GM12872 (cell line): Measurements from ENCODE around the gene OPCML.

Source experiments
- TF ChIP-seq, protein P1 (sequence below): IDR thresholded peaks from 3 replicates; pipeline ENCODE4 v1.5.1; 2011; ENCODE audit warnings: low read depth, mild to moderate bottlenecking, low read length, moderate library complexity; ENCODE audit not compliant: insufficient read depth

The OPCML gene

DNA sequence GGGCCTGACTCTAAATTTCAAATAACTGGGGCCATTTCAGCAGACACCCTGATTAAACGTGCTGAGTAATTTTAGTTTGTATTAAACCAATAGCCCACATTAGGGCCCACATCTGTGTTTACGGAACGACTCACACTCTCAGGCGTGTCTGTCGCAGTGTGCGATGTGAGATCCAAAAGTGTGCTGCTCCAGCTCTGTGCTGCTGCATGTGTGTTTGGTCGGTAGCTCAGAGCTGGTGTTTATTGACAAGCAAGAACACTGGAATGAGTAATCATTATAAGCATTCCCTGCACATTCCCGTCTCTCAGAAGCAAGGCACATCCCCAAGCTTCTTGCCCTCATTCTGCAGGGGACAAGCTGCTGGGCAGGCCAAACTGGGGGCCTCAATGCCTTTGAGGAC is 7.8 kb downstream of the OPCML start:
- TF ChIP-seq, protein P1, sequence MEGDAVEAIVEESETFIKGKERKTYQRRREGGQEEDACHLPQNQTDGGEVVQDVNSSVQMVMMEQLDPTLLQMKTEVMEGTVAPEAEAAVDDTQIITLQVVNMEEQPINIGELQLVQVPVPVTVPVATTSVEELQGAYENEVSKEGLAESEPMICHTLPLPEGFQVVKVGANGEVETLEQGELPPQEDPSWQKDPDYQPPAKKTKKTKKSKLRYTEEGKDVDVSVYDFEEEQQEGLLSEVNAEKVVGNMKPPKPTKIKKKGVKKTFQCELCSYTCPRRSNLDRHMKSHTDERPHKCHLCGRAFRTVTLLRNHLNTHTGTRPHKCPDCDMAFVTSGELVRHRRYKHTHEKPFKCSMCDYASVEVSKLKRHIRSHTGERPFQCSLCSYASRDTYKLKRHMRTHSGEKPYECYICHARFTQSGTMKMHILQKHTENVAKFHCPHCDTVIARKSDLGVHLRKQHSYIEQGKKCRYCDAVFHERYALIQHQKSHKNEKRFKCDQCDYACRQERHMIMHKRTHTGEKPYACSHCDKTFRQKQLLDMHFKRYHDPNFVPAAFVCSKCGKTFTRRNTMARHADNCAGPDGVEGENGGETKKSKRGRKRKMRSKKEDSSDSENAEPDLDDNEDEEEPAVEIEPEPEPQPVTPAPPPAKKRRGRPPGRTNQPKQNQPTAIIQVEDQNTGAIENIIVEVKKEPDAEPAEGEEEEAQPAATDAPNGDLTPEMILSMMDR: no peak

DNA sequence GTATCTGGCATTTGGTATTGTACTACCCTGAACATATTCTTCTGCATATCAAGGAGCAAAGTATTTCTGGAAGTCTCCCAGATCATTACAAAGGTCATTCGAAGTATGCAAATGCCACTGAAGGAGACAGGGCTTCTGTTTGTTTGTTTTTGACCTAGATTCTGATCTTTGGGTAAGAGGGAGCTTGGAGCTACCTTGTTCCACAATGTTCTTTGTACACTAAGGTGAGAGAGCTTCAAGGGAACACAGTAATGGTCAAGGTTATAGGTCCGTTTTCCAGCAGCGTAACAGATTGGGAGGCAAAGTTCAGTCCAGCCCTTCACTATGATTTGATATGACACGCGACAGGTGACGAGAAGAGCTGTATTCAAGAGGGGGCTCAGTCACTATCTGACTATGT is 10.0 kb downstream of the OPCML start:
- TF ChIP-seq, protein P1: no peak

DNA sequence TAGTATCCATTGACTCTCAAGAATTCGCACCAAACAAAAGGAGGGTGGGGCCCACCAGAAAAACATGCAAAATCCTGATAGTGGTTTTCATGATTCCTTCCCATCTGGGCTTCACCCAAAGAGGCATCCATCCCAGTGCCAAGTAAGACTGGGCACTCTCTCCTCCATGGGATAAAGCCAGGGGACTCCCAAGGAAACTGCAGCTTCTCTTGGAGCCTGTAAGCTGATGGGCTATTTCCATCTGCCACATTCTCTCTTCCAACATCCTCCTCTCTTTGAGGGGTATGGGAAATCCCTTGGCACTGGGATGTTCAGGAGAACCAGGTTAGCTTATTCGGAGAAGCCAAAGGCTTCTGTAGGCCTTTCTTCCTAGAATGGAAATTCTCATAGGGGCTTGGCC is 10.8 kb downstream of the OPCML start:
- TF ChIP-seq, protein P1: no peak

DNA sequence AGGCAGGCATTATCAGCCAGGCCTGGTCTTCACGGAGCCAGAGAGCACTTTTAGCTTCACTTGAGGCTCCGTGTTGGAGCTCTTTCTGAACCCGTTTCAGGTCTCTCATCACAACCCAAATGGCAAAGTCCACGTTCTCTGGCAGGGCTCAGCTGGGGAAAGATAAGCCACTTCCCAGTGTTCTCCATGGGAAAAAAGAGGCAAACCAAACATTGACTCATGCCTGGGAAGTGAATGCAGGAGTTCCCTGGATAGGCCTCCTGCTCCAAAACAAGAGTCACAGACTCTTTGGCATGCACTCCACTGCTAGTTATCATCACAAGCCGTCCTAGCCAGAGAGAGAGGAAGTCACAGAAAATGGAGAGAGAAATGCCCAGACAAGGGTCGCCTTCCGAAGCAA is 11.6 kb downstream of the OPCML start:
- TF ChIP-seq, protein P1: no peak

DNA sequence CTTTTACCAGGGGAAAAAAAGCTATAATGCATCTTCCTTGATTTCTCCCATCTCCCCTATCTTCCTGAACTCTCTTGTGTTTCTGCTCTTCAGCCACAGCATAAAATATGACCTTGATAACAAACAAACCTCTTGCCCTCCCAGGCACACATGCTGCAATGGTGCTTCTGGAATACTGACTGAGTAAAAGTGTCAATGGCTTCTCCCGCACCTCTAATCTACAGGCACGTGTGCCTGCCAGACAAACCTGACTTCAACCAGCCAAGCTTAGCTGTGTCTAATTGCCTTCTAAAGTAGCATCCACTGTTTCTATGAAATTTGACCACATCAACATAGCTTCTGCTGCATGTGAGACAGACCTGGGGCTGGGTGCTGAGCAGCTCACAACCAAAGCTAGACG is 12.7 kb downstream of the OPCML start:
- TF ChIP-seq, protein P1: no peak

DNA sequence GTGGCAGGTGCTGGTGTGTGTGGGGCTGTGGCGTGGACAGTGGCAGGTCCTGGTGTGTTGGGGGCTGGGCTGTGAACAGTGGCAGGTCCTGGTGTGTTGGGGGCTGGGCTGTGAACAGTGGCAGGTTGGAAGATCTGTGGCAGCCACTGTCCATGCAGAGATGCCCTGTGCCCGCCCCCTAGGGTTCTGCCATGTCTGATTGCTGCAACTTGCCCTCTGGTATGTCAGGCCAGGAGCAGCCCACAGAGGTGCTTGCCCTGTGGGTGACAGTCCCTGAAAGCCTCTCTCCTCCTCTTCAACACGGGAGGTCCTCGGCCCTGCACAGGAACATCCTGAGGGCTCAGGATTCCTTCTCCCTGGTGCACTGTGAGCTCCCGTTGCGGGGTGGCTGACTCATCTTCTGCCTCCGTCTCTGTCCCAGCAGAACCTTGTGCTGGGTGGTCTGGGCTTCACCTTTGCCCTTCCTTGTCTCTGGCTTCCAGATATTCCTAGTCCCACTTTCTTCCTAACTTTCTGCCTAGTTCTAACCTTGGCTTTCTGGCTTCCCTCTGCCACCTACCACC is 13.5 kb downstream of the OPCML start:
- TF ChIP-seq, protein P1: no peak

DNA sequence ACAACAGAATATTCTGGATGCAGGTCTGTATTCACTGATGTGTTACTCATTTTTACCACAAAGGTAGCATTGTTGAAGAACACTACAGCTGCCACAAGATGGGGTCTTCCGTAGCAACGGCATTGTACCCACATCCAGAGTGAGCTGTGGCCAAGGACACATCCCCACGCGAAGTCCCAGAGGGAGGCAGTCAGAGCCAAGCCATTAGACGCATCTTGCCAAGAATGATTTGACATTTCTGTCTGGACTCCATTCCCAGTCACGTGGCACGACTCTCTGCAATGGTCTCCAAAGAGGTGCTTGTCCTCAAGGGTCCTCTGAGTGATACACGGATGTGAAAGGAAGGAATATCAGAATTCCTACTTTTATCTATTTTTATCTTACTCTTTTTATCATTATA is 15.5 kb downstream of the OPCML start:
- TF ChIP-seq, protein P1: no peak
